Measurements from ENCODE around the gene CTNNA3.

The CTNNA3 gene

DNA sequence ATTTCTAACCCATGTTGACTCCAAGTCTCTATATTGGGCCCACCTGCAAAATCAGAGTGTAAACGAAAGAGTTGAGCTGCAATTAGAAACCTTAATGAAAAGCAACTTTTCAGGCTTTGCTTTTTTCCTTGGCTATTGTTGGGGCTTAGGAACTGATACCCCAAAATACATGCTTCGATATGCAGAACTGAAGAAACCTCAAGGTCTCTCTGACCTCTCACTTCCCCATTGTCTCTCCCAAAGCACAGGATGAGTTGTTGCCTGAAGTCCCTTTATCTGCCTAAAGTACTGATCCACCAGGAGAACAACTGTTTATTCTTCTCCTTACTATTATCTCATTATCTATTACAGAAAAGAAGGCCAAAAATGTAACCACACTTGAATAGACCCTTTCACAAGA is 1436.2 kb downstream of the CTNNA3 start:
- H3K36me3 ChIP-seq (ENCODE audit: control insufficient read depth in 2 of 2, insufficient read depth in 1 of 2, low read length in 2 of 2), result no peaks in the 10 kb centered on the region
- no peak overlapping the region for H3K4me3 ChIP-seq (ENCODE audit: low read depth, low read length)
- no peaks in the 10 kb centered on the region for H3K9me3 ChIP-seq (ENCODE audit: control insufficient read depth, insufficient read depth, low read depth, low read length)
- no peak overlapping the region for H3K27ac ChIP-seq (ENCODE audit: extremely low read depth, low read depth, low read length)
- ChIA-PET POLR2A (no interaction called here), CTCF (interaction anchor here (0.7 kb wide), 1 partner anchor 23 kb away, joined by 3 read pairs; no protein-coding TSS in a partner anchor)
- no peaks in the 10 kb centered on the region for H3K4me1 ChIP-seq (ENCODE audit: control insufficient read depth, insufficient read depth, low read length)
- no peak for TF ChIP-seq ZNF16 (tag by site-specific recombination; IDR thresholded peaks at IDR 0.05; ENCODE audit: low read depth)
- no peak for TF ChIP-seq ZNF544 (tag by site-specific recombination; IDR thresholded peaks at IDR 0.05)
- TF ChIP-seq ZNF174 (tag by site-specific recombination; IDR thresholded peaks at IDR 0.05), result no peak
- TF ChIP-seq, protein P1, sequence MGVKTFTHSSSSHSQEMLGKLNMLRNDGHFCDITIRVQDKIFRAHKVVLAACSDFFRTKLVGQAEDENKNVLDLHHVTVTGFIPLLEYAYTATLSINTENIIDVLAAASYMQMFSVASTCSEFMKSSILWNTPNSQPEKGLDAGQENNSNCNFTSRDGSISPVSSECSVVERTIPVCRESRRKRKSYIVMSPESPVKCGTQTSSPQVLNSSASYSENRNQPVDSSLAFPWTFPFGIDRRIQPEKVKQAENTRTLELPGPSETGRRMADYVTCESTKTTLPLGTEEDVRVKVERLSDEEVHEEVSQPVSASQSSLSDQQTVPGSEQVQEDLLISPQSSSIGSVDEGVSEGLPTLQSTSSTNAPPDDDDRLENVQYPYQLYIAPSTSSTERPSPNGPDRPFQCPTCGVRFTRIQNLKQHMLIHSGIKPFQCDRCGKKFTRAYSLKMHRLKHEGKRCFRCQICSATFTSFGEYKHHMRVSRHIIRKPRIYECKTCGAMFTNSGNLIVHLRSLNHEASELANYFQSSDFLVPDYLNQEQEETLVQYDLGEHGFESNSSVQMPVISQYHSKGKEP (tag by site-specific recombination; IDR thresholded peaks at IDR 0.05), result no peak
- TF ChIP-seq ZNF610 (tag by site-specific recombination; IDR thresholded peaks at IDR 0.05; ENCODE audit: borderline replicate concordance), result no peak
- no peak for TF ChIP-seq ZNF629 (tag by site-specific recombination; IDR thresholded peaks at IDR 0.05)
- TF ChIP-seq ZBTB21 (tag by site-specific recombination; IDR thresholded peaks at IDR 0.05), result no peak
- no peak for TF ChIP-seq ZNF112 (tag by site-specific recombination; IDR thresholded peaks at IDR 0.05)
- no peak for TF ChIP-seq KLF8 (tag by site-specific recombination; IDR thresholded peaks at IDR 0.05)
- TF ChIP-seq, protein P2, sequence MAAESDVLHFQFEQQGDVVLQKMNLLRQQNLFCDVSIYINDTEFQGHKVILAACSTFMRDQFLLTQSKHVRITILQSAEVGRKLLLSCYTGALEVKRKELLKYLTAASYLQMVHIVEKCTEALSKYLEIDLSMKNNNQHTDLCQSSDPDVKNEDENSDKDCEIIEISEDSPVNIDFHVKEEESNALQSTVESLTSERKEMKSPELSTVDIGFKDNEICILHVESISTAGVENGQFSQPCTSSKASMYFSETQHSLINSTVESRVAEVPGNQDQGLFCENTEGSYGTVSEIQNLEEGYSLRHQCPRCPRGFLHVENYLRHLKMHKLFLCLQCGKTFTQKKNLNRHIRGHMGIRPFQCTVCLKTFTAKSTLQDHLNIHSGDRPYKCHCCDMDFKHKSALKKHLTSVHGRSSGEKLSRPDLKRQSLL (tag by site-specific recombination; IDR thresholded peaks at IDR 0.05), result no peak

DNA sequence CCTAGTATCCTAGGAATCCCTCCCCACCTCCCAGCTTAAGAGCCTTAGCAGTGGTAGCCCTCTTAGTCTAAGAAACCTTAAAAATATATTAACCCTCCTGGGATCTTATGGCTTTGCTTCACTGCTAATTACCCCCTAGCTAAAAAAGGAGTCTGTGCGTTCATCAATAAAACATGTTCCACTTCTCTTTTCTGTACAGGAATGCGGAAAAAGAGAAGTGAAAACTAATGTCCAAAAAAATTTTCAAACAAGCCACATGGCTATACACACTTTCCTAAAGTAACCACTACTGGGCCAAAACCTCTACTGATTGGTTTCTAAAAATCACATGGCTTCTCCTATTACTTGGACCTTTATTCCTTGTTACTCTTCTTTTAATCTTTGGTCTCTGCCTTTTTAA is 1437.3 kb downstream of the CTNNA3 start:
- no peak overlapping the region for H3K4me3 ChIP-seq (ENCODE audit: low read depth, low read length)
- ChIA-PET CTCF (no interaction called here), POLR2A (no interaction called here)
- H3K36me3 ChIP-seq (ENCODE audit: control insufficient read depth in 2 of 2, insufficient read depth in 1 of 2, low read length in 2 of 2), result no peaks in the 10 kb centered on the region
- TF ChIP-seq, protein P3, sequence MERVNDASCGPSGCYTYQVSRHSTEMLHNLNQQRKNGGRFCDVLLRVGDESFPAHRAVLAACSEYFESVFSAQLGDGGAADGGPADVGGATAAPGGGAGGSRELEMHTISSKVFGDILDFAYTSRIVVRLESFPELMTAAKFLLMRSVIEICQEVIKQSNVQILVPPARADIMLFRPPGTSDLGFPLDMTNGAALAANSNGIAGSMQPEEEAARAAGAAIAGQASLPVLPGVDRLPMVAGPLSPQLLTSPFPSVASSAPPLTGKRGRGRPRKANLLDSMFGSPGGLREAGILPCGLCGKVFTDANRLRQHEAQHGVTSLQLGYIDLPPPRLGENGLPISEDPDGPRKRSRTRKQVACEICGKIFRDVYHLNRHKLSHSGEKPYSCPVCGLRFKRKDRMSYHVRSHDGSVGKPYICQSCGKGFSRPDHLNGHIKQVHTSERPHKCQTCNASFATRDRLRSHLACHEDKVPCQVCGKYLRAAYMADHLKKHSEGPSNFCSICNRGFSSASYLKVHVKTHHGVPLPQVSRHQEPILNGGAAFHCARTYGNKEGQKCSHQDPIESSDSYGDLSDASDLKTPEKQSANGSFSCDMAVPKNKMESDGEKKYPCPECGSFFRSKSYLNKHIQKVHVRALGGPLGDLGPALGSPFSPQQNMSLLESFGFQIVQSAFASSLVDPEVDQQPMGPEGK (tag by site-specific recombination; IDR thresholded peaks at IDR 0.05), result no peak
- TF ChIP-seq, protein P4, sequence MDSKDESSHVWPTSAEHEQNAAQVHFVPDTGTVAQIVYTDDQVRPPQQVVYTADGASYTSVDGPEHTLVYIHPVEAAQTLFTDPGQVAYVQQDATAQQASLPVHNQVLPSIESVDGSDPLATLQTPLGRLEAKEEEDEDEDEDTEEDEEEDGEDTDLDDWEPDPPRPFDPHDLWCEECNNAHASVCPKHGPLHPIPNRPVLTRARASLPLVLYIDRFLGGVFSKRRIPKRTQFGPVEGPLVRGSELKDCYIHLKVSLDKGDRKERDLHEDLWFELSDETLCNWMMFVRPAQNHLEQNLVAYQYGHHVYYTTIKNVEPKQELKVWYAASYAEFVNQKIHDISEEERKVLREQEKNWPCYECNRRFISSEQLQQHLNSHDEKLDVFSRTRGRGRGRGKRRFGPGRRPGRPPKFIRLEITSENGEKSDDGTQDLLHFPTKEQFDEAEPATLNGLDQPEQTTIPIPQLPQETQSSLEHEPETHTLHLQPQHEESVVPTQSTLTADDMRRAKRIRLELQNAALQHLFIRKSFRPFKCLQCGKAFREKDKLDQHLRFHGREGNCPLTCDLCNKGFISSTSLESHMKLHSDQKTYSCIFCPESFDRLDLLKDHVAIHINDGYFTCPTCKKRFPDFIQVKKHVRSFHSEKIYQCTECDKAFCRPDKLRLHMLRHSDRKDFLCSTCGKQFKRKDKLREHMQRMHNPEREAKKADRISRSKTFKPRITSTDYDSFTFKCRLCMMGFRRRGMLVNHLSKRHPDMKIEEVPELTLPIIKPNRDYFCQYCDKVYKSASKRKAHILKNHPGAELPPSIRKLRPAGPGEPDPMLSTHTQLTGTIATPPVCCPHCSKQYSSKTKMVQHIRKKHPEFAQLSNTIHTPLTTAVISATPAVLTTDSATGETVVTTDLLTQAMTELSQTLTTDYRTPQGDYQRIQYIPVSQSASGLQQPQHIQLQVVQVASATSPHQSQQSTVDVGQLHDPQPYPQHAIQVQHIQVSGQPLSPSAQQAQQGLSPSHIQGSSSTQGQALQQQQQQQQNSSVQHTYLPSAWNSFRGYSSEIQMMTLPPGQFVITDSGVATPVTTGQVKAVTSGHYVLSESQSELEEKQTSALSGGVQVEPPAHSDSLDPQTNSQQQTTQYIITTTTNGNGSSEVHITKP (tag by site-specific recombination; IDR thresholded peaks at IDR 0.05), result no peak
- TF ChIP-seq ZFP37 (tag by site-specific recombination; IDR thresholded peaks at IDR 0.05) (no peak), GLIS1 (tag by site-specific recombination; IDR thresholded peaks at IDR 0.05) (no peak), ZNF837 (tag by site-specific recombination; IDR thresholded peaks at IDR 0.05) (no peak), ZNF202 (tag by site-specific recombination; IDR thresholded peaks at IDR 0.05; ENCODE audit: borderline replicate concordance) (no peak)
- TF ChIP-seq, protein P5, sequence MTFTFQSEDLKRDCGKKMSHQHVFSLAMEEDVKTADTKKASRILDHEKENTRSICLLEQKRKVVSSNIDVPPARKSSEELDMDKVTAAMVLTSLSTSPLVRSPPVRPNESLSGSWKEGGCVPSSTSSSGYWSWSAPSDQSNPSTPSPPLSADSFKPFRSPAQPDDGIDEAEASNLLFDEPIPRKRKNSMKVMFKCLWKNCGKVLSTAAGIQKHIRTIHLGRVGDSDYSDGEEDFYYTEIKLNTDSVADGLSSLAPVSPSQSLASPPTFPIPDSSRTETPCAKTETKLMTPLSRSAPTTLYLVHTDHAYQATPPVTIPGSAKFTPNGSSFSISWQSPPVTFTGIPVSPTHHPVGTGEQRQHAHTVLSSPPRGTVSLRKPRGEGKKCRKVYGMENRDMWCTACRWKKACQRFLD (tag by site-specific recombination; IDR thresholded peaks at IDR 0.05), result no peak
- no peaks in the 10 kb centered on the region for H3K9me3 ChIP-seq (ENCODE audit: control insufficient read depth, insufficient read depth, low read depth, low read length)
- no peak overlapping the region for H3K27ac ChIP-seq (ENCODE audit: extremely low read depth, low read depth, low read length)
- H3K4me1 ChIP-seq (ENCODE audit: control insufficient read depth, insufficient read depth, low read length), result no peaks in the 10 kb centered on the region
